Naive thymus-derived CD8-positive, alpha-beta T cell (primary cell): ENCODE measurements around the gene PRKCE. TPM values are rescaled to one million over a fixed set of nuclear protein-coding genes. Genes with fewer than 3 reads are reported as not detected.

Experiments
- ATAC-seq, 2 donors: fragments of 150-1000 bp; cut with Tn5 transposase in 1 of 2; sonication (Bioruptor Pico), chemical (Tn5 transposase) in 1 of 2; 1 replicate in 1 of 2; 2 replicates in 1 of 2; pipeline ENCODE4 v1.10.0; 2021; ENCODE audit warnings: mild to moderate bottlenecking in 2 of 2, moderate library complexity in 2 of 2
- POLR2A ChIA-PET: fragments of 350-600 bp; sonication (Branson Sonifier 250); formaldehyde crosslinking; loops from one replicate; lab custom pipeline; 2021; ENCODE audit warnings: antibody characterized with exemption; lab: Charles Lee
- DNase-seq, 10 donors: peaks; one replicate each; pipeline versions ENCODE4 v3.0.0 to v3.0.0-alpha.2; 2020 to 2022
- H3K27ac Mint-ChIP-seq, 10 donors: one replicate each; pipeline ENCODE4 v1.8.0; 2020 to 2022; ENCODE audit warnings: mild to moderate bottlenecking in 10 of 10, mixed read lengths in 10 of 10, moderate library complexity in 4 of 10, inconsistent platforms in 1 of 10
- H3K27me3 Mint-ChIP-seq, 5 donors: one replicate each; pipeline ENCODE4 v1.8.0; 2021 to 2022; ENCODE audit warnings: mixed read lengths in 5 of 5
- H3K36me3 Mint-ChIP-seq, 3 donors: one replicate each; pipeline ENCODE4 v1.8.0; 2020 to 2022; ENCODE audit warnings: mixed read lengths in 3 of 3, mild to moderate bottlenecking in 2 of 3, inconsistent platforms in 1 of 3
- H3K4me1 Mint-ChIP-seq, 4 donors: one replicate each; pipeline ENCODE4 v1.8.0; 2021 to 2022; ENCODE audit warnings: mixed read lengths in 4 of 4
- H3K4me3 Mint-ChIP-seq, 10 donors: one replicate each; pipeline ENCODE4 v1.8.0; 2020 to 2022; ENCODE audit warnings: mild to moderate bottlenecking in 10 of 10, mixed read lengths in 10 of 10, moderate library complexity in 6 of 10, inconsistent platforms in 1 of 10
- H3K9me3 Mint-ChIP-seq, 9 donors: one replicate each; pipeline ENCODE4 v1.8.0; 2020 to 2022; ENCODE audit warnings: mixed read lengths in 9 of 9, mild to moderate bottlenecking in 3 of 9, inconsistent platforms in 1 of 9, moderate library complexity in 1 of 9
- polyA plus RNA-seq, 3 donors: library from polyadenylated mRNA; unstranded; fragments of 300-500 nt; fragmentation: Illumina TruSeq; gene quantifications; one replicate each; pipeline ENCODE4 v1.2.3, GENCODE V29; 2021
- total RNA-seq, 8 experiments: library from RNA in 2 of 8; stranded (reverse) in 2 of 8; gene quantifications; one replicate each; pipeline ENCODE4 v1.2.3 and lab custom pipeline; 2021 to 2026

Gene PRKCE
- total and polyA plus RNA-seq, 5 experiments from 2014 or later: 1.6 to 20.2 (median 2.7) TPM

GRCh38 chr2:45788401-45788800, 136.9 kb downstream of the PRKCE start:
- Mint-ChIP-seq H3K4me1 (peaks cover 0 to 26% (median 6%) of the 10 kb centered on the region in 4 donors), H3K36me3 (no peaks in the 10 kb centered on the region), H3K9me3 (no peaks in the 10 kb centered on the region), H3K4me3 (no peak overlapping the region), H3K27me3 (no peaks in the 10 kb centered on the region), H3K27ac (no peak overlapping the region)
- POLR2A ChIA-PET: no interaction called here
- ATAC-seq: no peak
- no peak for DNase-seq

GRCh38 chr2:45789317-45789716, 137.8 kb downstream of the PRKCE start:
- POLR2A ChIA-PET: no interaction called here
- DNase-seq (no peak), ATAC-seq (no peak)
- no peaks in the 10 kb centered on the region for H3K36me3 Mint-ChIP-seq
- H3K9me3 Mint-ChIP-seq: no peaks in the 10 kb centered on the region
- no peaks in the 10 kb centered on the region for H3K27me3 Mint-ChIP-seq
- peaks cover 0 to 20% (median 10%) of the 10 kb centered on the region in 4 donors for H3K4me1 Mint-ChIP-seq
- H3K4me3 Mint-ChIP-seq: no peak overlapping the region
- H3K27ac Mint-ChIP-seq: no peak overlapping the region

GRCh38 chr2:45789961-45790723, 138.7 kb downstream of the PRKCE start:
- no peaks in the 10 kb centered on the region for H3K36me3 Mint-ChIP-seq
- peaks cover 0 to 18% (median 15%) of the 10 kb centered on the region in 4 donors for H3K4me1 Mint-ChIP-seq
- POLR2A ChIA-PET: no interaction called here
- ATAC-seq (no peak), DNase-seq (no peak)
- H3K9me3 Mint-ChIP-seq: no peaks in the 10 kb centered on the region
- no peak overlapping the region for H3K4me3 Mint-ChIP-seq
- no peaks in the 10 kb centered on the region for H3K27me3 Mint-ChIP-seq
- no peak overlapping the region for H3K27ac Mint-ChIP-seq

DNA sequence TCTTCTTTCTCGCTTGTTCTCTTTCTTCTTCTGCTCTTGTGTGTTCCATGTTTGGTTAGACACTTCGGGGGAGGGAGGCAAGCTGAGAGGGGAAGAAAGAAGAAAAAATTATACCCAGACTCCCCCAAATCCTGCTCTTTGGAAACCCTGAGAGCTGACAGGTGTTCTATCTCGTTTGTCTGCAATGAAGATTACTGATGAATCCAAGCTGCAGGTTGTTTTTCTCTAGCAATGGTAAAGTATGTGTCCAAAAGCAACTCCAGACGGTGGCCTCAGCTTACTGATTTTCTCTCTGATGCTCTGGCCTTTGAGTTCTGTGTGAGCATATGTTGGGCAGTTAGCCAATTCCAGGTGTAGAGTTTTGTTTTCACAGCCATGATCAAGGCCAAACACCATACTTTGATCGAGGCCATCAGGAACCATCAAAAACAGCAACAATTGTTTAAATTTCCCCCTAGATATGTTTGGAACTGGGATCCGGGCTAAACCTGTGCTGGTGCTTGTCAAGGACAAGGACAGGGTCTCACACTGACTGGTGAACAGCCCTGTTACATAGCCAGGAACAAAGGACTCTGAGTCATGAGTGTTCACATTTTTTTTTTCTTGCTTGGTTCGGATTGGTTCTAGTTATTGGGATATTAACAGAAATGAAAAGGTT, 142.0 kb downstream of the PRKCE start:
- ATAC-seq: no peak
- Mint-ChIP-seq H3K36me3 (no peaks in the 10 kb centered on the region), H3K27me3 (peaks cover 0 to 2% (median 0%) of the 10 kb centered on the region in 5 donors), H3K27ac (peak overlapping the region in 1 of 10 donors; percentile 68), H3K4me1 (peaks cover 0 to 21% (median 12%) of the 10 kb centered on the region in 4 donors), H3K4me3 (no peak overlapping the region), H3K9me3 (no peaks in the 10 kb centered on the region)
- no peak for DNase-seq
- POLR2A ChIA-PET: no interaction called here

GRCh38 chr2:45794134-45794617, 142.7 kb downstream of the PRKCE start:
- no peaks in the 10 kb centered on the region for H3K36me3 Mint-ChIP-seq
- no peak for DNase-seq
- POLR2A ChIA-PET: no interaction called here
- peaks cover 0 to 2% (median 0%) of the 10 kb centered on the region in 5 donors for H3K27me3 Mint-ChIP-seq
- H3K9me3 Mint-ChIP-seq: no peaks in the 10 kb centered on the region
- no peak for ATAC-seq
- peaks cover 0 to 21% (median 12%) of the 10 kb centered on the region in 4 donors for H3K4me1 Mint-ChIP-seq
- H3K4me3 Mint-ChIP-seq: no peak overlapping the region
- H3K27ac Mint-ChIP-seq: peak overlapping the region in 1 of 10 donors; percentile 5

GRCh38 chr2:45796500-45796899, 145.0 kb downstream of the PRKCE start:
- POLR2A ChIA-PET: no interaction called here
- H3K36me3 Mint-ChIP-seq: no peaks in the 10 kb centered on the region
- H3K4me3 Mint-ChIP-seq: no peak overlapping the region
- ATAC-seq (no peak), DNase-seq (no peak)
- no peaks in the 10 kb centered on the region for H3K9me3 Mint-ChIP-seq
- peaks cover 0 to 2% (median 0%) of the 10 kb centered on the region in 5 donors for H3K27me3 Mint-ChIP-seq
- H3K27ac Mint-ChIP-seq: no peak overlapping the region
- peaks cover 0 to 31% (median 14%) of the 10 kb centered on the region in 4 donors for H3K4me1 Mint-ChIP-seq

DNA sequence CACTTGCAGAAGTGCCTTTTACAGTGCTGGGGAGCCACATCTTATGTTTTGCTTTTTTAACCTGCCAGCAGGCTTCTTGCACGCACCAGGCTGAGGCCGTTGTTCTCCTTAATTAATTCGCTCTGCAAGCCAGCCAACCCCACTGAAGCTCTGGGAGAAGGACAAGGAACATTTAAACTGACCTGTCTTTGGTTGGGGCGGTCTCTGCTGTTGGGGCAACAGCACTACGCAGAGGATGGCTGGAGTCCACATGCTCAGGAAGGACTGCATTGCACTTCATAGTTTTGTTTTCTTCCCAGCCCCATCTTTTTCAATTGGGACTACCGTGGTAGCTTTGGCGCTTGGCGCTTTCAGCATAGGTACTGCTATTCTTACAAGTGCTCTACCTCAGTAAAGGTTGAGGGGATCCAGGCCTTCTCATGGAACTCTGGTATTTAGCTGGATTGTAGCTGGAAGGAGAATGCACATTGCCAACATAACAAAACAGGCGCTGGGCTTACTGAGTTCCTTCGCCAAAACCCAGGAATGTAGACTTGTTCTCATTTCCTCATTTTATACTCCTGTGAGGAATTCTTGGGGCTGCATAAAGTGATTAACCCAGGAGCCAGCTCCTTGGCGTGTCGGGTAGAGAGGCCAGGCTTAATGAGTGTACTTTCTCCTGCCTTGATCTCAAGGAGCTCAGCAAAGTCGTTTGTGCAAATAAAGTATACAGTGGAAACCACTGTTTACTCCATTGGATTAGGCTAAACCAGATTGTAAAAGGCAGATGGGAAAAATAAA, 146.2 kb downstream of the PRKCE start:
- Mint-ChIP-seq H3K36me3 (no peaks in the 10 kb centered on the region), H3K27me3 (peaks cover 0 to 2% (median 0%) of the 10 kb centered on the region in 5 donors), H3K27ac (no peak overlapping the region), H3K4me1 (peaks cover 0 to 33% (median 15%) of the 10 kb centered on the region in 4 donors), H3K9me3 (no peaks in the 10 kb centered on the region), H3K4me3 (no peak overlapping the region)
- POLR2A ChIA-PET: no interaction called here
- DNase-seq: no peak
- ATAC-seq: no peak

- H3K36me3 Mint-ChIP-seq: no peaks in the 10 kb centered on the region
- ATAC-seq: no peak
- no peak for DNase-seq
- peak overlapping the region in 1 of 10 donors; percentile 0 for H3K27ac Mint-ChIP-seq
- peaks cover 0 to 2% (median 0%) of the 10 kb centered on the region in 5 donors for H3K27me3 Mint-ChIP-seq
- no peak overlapping the region for H3K4me3 Mint-ChIP-seq
- H3K4me1 Mint-ChIP-seq: peaks cover 0 to 20% (median 12%) of the 10 kb centered on the region in 4 donors
- POLR2A ChIA-PET: no interaction called here
- no peaks in the 10 kb centered on the region for H3K9me3 Mint-ChIP-seq
Observed at GRCh38 chr2:45799679-45800381, 148.4 kb downstream of the PRKCE start.

GRCh38 chr2:45802499-45803138, 151.1 kb downstream of the PRKCE start:
- Mint-ChIP-seq H3K9me3 (no peaks in the 10 kb centered on the region), H3K4me1 (peaks cover 0 to 19% (median 14%) of the 10 kb centered on the region in 4 donors), H3K36me3 (no peaks in the 10 kb centered on the region), H3K27ac (no peak overlapping the region), H3K27me3 (no peaks in the 10 kb centered on the region), H3K4me3 (no peak overlapping the region)
- POLR2A ChIA-PET: interaction anchor here (0.5 kb wide), 1 partner anchor 63 kb away, joined by 3 read pairs; no protein-coding TSS in a partner anchor
- no peak for ATAC-seq
- no peak for DNase-seq

DNA sequence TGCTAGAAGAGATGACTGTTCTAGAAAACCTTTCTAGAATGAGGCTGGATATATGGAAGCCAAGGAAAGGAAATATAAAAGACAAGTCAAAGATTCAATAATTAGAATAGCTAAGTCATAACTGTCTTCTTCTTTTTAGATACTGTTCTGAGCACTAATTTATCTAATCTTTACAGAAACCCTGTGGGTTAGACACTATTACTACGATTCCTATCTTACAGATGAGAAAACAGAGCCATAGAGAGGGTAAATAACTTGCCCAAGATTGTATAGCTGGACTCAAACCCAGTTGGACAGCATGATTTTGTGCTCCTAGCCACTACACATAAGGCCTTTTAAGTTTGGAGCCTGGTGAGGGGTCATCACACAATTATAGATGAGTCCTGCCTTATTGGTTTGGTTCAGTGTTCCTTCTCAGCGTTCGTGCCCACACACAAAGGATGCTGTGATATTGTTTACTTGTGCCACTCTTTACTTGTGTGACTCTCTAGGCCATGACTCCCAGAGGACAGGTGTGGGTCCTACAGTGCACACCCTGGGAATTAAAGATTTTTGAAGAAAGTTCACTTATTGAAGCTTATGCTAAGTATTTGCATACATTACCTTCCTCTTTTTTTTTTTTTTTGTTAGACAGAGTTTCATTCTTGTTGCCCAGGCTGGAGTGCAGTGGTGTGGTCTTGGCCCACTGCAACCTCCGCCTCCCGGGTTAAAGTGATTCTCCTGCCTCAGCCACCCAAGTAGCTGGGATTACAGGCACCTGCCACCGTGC, 153.7 kb downstream of the PRKCE start:
- POLR2A ChIA-PET: no interaction called here

More for the DNA sequence above, 153.7 kb downstream of the PRKCE start:
- Mint-ChIP-seq H3K9me3 (no peaks in the 10 kb centered on the region), H3K4me1 (peaks cover 0 to 19% (median 13%) of the 10 kb centered on the region in 4 donors), H3K27ac (peak overlapping the region in 1 of 10 donors; percentile 26), H3K36me3 (no peaks in the 10 kb centered on the region), H3K27me3 (peaks cover 0 to 2% (median 0%) of the 10 kb centered on the region in 5 donors), H3K4me3 (no peak overlapping the region)
- DNase-seq (no peak), ATAC-seq (no peak)
